Lung (tissue), 12 donors: ENCODE results near the gene VAV1. TPM values are rescaled to one million over a fixed set of nuclear protein-coding genes. Genes with fewer than 3 reads are reported as not detected.

Experiments used
- ATAC-seq: fragments of 200-7000 bp; cut with Tn5 transposase; one replicate; pipeline ENCODE4 v1.9.1; 2020; ENCODE audit warnings: moderate number of reproducible peaks; ENCODE audit not compliant: insufficient read depth, low FRiP score
- DNase-seq, 3 donors: peaks; one replicate each; pipeline ENCODE4 v3.0.0-alpha.2; 2013 to 2017
- H3K27ac ChIP-seq, 2 donors: one replicate each; pipeline ENCODE4 v1.5.1; 2013; ENCODE audit warnings: mild to moderate bottlenecking in 2 of 2, moderate library complexity in 2 of 2, control low read depth in 1 of 2, inconsistent platforms in 1 of 2, low read depth in 1 of 2, low read length in 1 of 2
- H3K27me3 ChIP-seq, 3 donors: one replicate each; pipeline ENCODE4 v1.5.1; 2013; ENCODE audit warnings: low read length in 2 of 3; ENCODE audit not compliant: control insufficient read depth in 3 of 3, insufficient read depth in 3 of 3
- H3K36me3 ChIP-seq, 4 donors: one replicate each; pipeline ENCODE4 v1.5.1; 2013; ENCODE audit warnings: low read length in 4 of 4, mild to moderate bottlenecking in 1 of 4, moderate library complexity in 1 of 4; ENCODE audit not compliant: control insufficient read depth in 4 of 4, insufficient read depth in 4 of 4
- H3K4me1 ChIP-seq, 5 donors: one replicate each; pipeline ENCODE4 v1.5.1; 2013; ENCODE audit warnings: low read length in 5 of 5, mild to moderate bottlenecking in 2 of 5, moderate library complexity in 1 of 5; ENCODE audit not compliant: control insufficient read depth in 5 of 5, insufficient read depth in 5 of 5
- H3K4me3 ChIP-seq: one replicate; pipeline ENCODE4 v1.5.1; 2013; ENCODE audit warnings: mild to moderate bottlenecking, control low read depth, moderate library complexity
- H3K9ac ChIP-seq, 2 donors: one replicate each; pipeline ENCODE4 v1.5.1; 2013; ENCODE audit warnings: low read length in 2 of 2, control low read depth in 1 of 2; ENCODE audit not compliant: insufficient read depth in 1 of 2
- H3K9me3 ChIP-seq, 4 donors: one replicate each; pipeline ENCODE4 v1.5.1; 2013; ENCODE audit warnings: low read length in 3 of 4, mild to moderate bottlenecking in 1 of 4, moderate library complexity in 1 of 4; ENCODE audit not compliant: control insufficient read depth in 4 of 4, insufficient read depth in 3 of 4
- WGBS, 2 donors: extraction: QIAGEN DNeasy Blood & Tissue Kit; methylation state at CpG; one replicate each; pipeline ENCODE4 v1.1.7; 2013; 5-methylcytosine and 5-hydroxymethylcytosine counted together
- polyA plus RNA-seq, 2 donors: library from polyadenylated mRNA; stranded (reverse); fragments of 200-250 nt; gene quantifications; one replicate each; pipeline ENCODE4 v1.2.1, GENCODE V29; 2013
- total RNA-seq, 2 donors: library from RNA; depleted of rRNA in 1 of 2; stranded (reverse); fragments of >200 nt in 1 of 2; gene quantifications; one replicate each; pipeline ENCODE4 v1.2.1, GENCODE V29; 2014 to 2021
- TF ChIP-seq, protein P1 (sequence below): IDR thresholded peaks from 2 replicates; pipeline ENCODE4 v1.5.1; 2012; ENCODE audit warnings: mild to moderate bottlenecking; ENCODE audit errors: control extremely low read depth, extremely low read depth
- donor health status: control.
- donor health status: control.
- donor health status: Bipolar disorder and iron deficiency.
- donor health status: healthy.
- donor health status: DM: yes; HTN: yes; CAD: no.

Gene VAV1
- total and polyA plus RNA-seq, 4 donors: 8.7 to 60.8 (median 21.9) TPM

DNA sequence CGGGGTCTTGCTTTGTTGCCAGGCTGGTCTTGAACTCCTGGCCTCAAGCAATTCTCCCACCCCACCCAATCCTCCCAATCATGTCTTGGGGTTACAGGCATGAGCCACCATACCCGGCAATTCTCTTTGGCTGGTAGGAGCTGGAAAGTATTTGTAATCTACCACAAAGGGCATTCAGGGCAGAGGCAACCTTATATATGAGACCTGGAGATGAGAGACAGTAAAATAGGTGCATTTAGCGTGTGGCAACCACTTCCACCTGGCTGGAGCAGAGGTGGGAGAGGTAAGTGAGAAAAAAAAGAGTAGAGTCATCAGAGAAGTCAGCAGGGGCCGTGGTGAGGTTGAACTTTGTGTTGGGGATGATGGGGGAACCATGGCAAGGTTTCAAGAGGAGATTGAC, 36.8 kb downstream of the VAV1 start:
- Histone ChIP-seq H3K27ac (no peak overlapping the region), H3K36me3 (no peaks in the 10 kb centered on the region), H3K9me3 (peaks cover 0 to 3% (median under 1%) of the 10 kb centered on the region in 4 donors), H3K4me1 (no peaks in the 10 kb centered on the region), H3K9ac (no peak overlapping the region), H3K4me3 (no peak overlapping the region), H3K27me3 (no peaks in the 10 kb centered on the region)
- TF ChIP-seq, protein P1, sequence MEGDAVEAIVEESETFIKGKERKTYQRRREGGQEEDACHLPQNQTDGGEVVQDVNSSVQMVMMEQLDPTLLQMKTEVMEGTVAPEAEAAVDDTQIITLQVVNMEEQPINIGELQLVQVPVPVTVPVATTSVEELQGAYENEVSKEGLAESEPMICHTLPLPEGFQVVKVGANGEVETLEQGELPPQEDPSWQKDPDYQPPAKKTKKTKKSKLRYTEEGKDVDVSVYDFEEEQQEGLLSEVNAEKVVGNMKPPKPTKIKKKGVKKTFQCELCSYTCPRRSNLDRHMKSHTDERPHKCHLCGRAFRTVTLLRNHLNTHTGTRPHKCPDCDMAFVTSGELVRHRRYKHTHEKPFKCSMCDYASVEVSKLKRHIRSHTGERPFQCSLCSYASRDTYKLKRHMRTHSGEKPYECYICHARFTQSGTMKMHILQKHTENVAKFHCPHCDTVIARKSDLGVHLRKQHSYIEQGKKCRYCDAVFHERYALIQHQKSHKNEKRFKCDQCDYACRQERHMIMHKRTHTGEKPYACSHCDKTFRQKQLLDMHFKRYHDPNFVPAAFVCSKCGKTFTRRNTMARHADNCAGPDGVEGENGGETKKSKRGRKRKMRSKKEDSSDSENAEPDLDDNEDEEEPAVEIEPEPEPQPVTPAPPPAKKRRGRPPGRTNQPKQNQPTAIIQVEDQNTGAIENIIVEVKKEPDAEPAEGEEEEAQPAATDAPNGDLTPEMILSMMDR: no peak
- WGBS, 2 donors: 75 to 76% methylated on average over 4 of the region's 4 CpGs
- DNase-seq (no peak), ATAC-seq (no peak)

DNA sequence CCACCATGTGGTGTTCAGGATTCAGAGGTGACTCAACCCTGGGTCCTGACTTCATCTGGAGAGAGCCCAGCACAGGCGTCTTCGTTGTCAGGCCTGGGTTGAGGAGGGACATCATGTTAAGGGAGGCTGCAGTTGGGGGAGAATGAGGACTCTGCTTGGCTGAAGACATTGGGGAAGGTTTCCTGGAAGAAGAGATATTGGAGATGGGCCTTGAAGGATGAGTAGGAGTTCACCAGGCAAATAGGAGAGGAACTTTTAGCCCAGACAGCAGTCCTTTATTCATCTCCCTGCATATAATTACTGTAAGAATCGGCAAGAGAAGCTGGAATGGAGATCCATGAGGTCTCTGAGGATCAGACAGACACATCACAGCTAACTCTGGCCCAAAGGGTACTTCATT, 38.9 kb downstream of the VAV1 start:
- Histone ChIP-seq H3K4me1 (no peaks in the 10 kb centered on the region), H3K27me3 (no peaks in the 10 kb centered on the region), H3K27ac (no peak overlapping the region), H3K9ac (no peak overlapping the region), H3K4me3 (no peak overlapping the region), H3K36me3 (no peaks in the 10 kb centered on the region), H3K9me3 (peaks cover 0 to 3% (median under 1%) of the 10 kb centered on the region in 4 donors)
- WGBS, 2 donors: 92% methylated on average over 3 of the region's 3 CpGs
- TF ChIP-seq, protein P1: no peak
- ATAC-seq (no peak), DNase-seq (no peak)

DNA sequence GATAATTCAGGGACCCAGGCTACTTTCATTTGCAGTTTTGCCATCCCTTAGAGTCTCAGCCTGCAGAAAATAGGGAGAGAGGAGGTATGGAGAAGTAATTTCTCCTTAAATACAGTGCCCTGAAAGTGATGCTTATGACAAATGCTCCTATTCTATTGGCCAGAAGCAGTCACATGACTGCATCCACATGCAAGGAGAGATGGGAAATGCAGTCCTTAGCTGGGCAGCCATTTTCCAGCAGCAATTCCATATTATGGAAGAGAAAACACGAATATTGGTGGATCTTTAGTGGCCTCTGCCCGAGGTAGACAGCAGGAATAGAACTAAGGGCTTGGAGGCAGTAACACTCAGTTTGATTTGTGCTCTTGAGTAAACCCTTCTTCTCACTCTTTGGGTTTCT, 39.4 kb downstream of the VAV1 start:
- no peaks in the 10 kb centered on the region for H3K36me3 ChIP-seq
- no peak for ATAC-seq
- H3K27ac ChIP-seq: no peak overlapping the region
- peaks cover 0 to 3% (median under 1%) of the 10 kb centered on the region in 4 donors for H3K9me3 ChIP-seq
- no peak overlapping the region for H3K4me3 ChIP-seq
- no peaks in the 10 kb centered on the region for H3K27me3 ChIP-seq
- peak in 1 of 3 donors; percentile 39 for DNase-seq
- no peaks in the 10 kb centered on the region for H3K4me1 ChIP-seq
- 56 to 69% methylated on average over 2 of the region's 2 CpGs for WGBS, 2 donors
- TF ChIP-seq, protein P1: no peak
- H3K9ac ChIP-seq: no peak overlapping the region

DNA sequence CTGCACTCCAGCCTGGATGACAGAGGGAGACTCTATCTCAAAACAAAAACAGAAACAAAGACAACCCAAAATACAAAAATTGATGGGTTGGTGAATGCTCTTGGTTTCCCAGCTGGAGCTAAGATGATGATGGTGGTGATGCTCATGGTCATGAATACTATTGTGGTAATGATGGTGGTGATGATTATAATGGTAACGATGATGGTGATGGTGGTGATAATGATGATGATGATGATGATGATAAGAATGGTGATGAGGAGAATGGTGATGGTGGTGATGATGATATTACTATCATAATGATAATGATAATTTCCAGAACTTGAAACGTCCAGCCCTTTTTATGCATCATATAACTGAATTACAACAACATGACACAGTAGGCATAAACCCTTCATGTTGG, 40.1 kb downstream of the VAV1 start:
- peaks cover 0 to 3% (median under 1%) of the 10 kb centered on the region in 4 donors for H3K9me3 ChIP-seq

More for the DNA sequence above, 40.1 kb downstream of the VAV1 start:
- ATAC-seq: no peak
- Histone ChIP-seq H3K9ac (no peak overlapping the region), H3K4me3 (no peak overlapping the region), H3K4me1 (no peaks in the 10 kb centered on the region), H3K36me3 (no peaks in the 10 kb centered on the region), H3K27me3 (no peaks in the 10 kb centered on the region), H3K27ac (no peak overlapping the region)
- TF ChIP-seq, protein P1: no peak
- no peak for DNase-seq
- 87 to 94% methylated on average over 2 of the region's 2 CpGs for WGBS, 2 donors
